ENCODE measurements around the gene ASPG. TPM values are rescaled to one million over a fixed set of nuclear protein-coding genes. Genes with fewer than 3 reads are reported as not detected.

Gene ASPG
- total RNA-seq, 3 donors from 2014 or later (not counting 1 experiment from before 2014, with no cell fraction given): not detected

DNA sequence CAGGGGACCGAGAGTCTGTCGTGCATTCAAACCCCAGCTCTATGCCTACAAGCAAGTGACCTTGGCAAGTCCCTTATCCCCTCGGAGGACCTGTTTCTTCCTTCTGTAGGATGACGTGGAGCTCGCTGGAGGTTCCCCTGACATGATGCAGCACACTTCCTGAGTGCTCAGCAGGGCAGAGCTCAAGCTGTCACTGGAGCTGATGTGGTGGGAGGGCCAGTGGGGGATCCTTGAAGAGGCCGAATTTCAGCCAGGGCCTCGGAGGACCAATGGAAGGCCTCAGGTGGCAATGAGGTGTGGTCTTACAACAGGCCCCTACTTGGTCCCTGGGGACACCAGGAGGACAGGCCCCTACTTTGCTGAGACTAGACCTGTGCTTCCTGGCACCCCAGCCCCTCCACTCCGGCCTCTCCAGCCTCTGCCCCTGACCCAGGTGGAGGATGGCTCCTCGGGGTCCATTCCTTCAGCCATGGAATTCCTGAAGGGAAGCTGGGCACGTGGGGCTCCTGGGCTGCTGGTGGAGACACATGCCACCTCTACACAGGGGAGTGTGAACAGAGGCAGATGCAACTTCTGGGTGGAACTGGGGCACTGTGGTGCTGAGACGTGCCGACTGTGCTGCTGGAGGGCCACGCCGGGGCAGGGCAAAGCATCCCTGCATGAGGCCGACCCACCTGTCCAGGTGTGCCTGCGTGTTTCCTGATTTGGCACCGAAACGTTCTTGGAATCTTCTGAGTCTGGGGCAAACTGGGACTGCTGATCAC, 34.2 kb downstream of the ASPG start:
- Histone ChIP-seq H3K4me3 (ENCODE audit: low read length) (no peak overlapping the region), H3K27ac (ENCODE audit: low read length) (no peak overlapping the region), H3K4me1 (ENCODE audit: control insufficient read depth, insufficient read depth, low read length) (peaks cover 6% of the 10 kb centered on the region), H3K27me3 (ENCODE audit: control insufficient read depth, insufficient read depth, low read length) (peaks cover 4% of the 10 kb centered on the region), H3K9me3 (ENCODE audit: control insufficient read depth, insufficient read depth, low read length) (no peaks in the 10 kb centered on the region), H3K36me3 (ENCODE audit: control insufficient read depth, insufficient read depth, low read length) (no peaks in the 10 kb centered on the region)
- Mint-ChIP-seq H3K27ac (no peak overlapping the region), H3K27me3 (ENCODE audit: low read depth in 2 of 2) (peaks cover 9 to 31% of the 10 kb centered on the region in 2 donors), H3K4me3 (no peak overlapping the region), H3K36me3 (peaks cover 11% of the 10 kb centered on the region), H3K9me3 (peaks cover 4 to 5% of the 10 kb centered on the region in 2 donors), H3K4me1 (no peaks in the 10 kb centered on the region)
- intact Hi-C loops (cut with micrococcal nuclease): no loop called here
- TF ChIP-seq, protein P1, sequence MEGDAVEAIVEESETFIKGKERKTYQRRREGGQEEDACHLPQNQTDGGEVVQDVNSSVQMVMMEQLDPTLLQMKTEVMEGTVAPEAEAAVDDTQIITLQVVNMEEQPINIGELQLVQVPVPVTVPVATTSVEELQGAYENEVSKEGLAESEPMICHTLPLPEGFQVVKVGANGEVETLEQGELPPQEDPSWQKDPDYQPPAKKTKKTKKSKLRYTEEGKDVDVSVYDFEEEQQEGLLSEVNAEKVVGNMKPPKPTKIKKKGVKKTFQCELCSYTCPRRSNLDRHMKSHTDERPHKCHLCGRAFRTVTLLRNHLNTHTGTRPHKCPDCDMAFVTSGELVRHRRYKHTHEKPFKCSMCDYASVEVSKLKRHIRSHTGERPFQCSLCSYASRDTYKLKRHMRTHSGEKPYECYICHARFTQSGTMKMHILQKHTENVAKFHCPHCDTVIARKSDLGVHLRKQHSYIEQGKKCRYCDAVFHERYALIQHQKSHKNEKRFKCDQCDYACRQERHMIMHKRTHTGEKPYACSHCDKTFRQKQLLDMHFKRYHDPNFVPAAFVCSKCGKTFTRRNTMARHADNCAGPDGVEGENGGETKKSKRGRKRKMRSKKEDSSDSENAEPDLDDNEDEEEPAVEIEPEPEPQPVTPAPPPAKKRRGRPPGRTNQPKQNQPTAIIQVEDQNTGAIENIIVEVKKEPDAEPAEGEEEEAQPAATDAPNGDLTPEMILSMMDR (IDR thresholded peaks at IDR 0.05): no peak
- WGBS (ENCODE audit: insufficient coverage): 67% methylated on average over 18 of the region's 18 CpGs
- no peak for ATAC-seq
- no peak for DNase-seq

DNA sequence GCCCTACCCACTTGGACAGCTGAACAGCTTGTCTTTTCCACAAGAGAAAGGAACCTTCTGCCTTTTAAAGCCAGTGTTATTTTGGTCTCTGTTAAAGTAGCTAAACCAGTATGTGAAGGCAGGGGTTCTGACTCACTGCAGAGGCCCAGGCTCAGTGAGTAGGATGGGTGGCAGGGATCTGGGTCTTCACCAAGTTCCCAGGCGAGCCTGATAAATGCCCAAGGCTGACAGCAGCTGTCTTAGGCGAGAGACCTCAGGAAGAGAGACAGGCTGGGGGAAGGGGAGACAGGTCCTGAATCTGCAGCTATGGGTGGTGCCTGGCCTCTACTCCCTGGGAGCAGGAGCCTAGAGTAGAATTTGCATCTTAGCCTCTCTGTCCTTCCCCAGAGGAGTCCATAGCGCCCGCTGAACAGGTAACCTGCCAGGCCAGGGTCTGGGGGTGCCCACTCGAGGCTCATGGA, 34.8 kb downstream of the ASPG start:
- H3K9me3 Mint-ChIP-seq: peaks cover 5 to 7% of the 10 kb centered on the region in 2 donors
- Histone ChIP-seq H3K4me1 (ENCODE audit: control insufficient read depth, insufficient read depth, low read length) (peaks cover 6% of the 10 kb centered on the region), H3K27me3 (ENCODE audit: control insufficient read depth, insufficient read depth, low read length) (peaks cover 4% of the 10 kb centered on the region), H3K9me3 (ENCODE audit: control insufficient read depth, insufficient read depth, low read length) (no peaks in the 10 kb centered on the region), H3K27ac (ENCODE audit: low read length) (no peak overlapping the region), H3K36me3 (ENCODE audit: control insufficient read depth, insufficient read depth, low read length) (no peaks in the 10 kb centered on the region), H3K4me3 (ENCODE audit: low read length) (no peak overlapping the region)
- WGBS (ENCODE audit: insufficient coverage): 73% methylated on average over 5 of the region's 5 CpGs
- H3K27ac Mint-ChIP-seq: no peak overlapping the region
- ATAC-seq: no peak
- DNase-seq: no peak
- H3K36me3 Mint-ChIP-seq: peaks cover 11% of the 10 kb centered on the region
- H3K4me3 Mint-ChIP-seq: no peak overlapping the region
- no peaks in the 10 kb centered on the region for H3K4me1 Mint-ChIP-seq
- H3K27me3 Mint-ChIP-seq (ENCODE audit: low read depth in 2 of 2): peaks cover 9 to 32% of the 10 kb centered on the region in 2 donors
- intact Hi-C loops (cut with micrococcal nuclease): no loop called here
- TF ChIP-seq, protein P1 (IDR thresholded peaks at IDR 0.05): no peak

DNA sequence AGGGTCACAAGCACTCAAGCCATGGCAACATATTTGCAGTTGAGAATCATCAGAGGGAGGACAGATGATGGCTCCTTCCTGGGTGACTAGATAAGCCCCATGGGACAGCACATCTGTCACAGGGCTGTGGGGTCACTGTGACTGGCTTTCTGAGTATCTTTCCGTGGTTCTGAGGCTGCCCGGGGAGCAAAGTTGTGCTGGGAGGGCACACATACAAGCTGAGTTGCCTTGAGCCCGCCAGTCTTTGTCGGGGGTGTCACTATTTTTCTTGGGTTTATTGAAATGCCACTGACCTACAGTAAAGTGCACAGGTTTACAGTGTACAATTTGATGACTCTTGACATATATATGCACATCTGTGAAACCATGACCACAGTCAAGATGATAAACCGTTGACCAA, 35.6 kb downstream of the ASPG start:
- no peak for DNase-seq

More for the DNA sequence above, 35.6 kb downstream of the ASPG start:
- Histone ChIP-seq H3K4me3 (ENCODE audit: low read length) (no peak overlapping the region), H3K27ac (ENCODE audit: low read length) (no peak overlapping the region), H3K27me3 (ENCODE audit: control insufficient read depth, insufficient read depth, low read length) (peaks cover 4% of the 10 kb centered on the region), H3K4me1 (ENCODE audit: control insufficient read depth, insufficient read depth, low read length) (peaks cover 4% of the 10 kb centered on the region), H3K9me3 (ENCODE audit: control insufficient read depth, insufficient read depth, low read length) (no peaks in the 10 kb centered on the region), H3K36me3 (ENCODE audit: control insufficient read depth, insufficient read depth, low read length) (no peaks in the 10 kb centered on the region)
- intact Hi-C loops (cut with micrococcal nuclease): no loop called here
- peaks cover 9 to 29% of the 10 kb centered on the region in 2 donors for H3K27me3 Mint-ChIP-seq (ENCODE audit: low read depth in 2 of 2)
- H3K4me3 Mint-ChIP-seq: no peak overlapping the region
- no peak overlapping the region for H3K27ac Mint-ChIP-seq
- WGBS (ENCODE audit: insufficient coverage): 77% methylated on average over 5 of the region's 5 CpGs
- ATAC-seq: no peak
- TF ChIP-seq, protein P1 (IDR thresholded peaks at IDR 0.05): no peak
- H3K9me3 Mint-ChIP-seq: peaks cover 5 to 7% of the 10 kb centered on the region in 2 donors
- H3K36me3 Mint-ChIP-seq: peaks cover 11% of the 10 kb centered on the region
- H3K4me1 Mint-ChIP-seq: no peaks in the 10 kb centered on the region
